HL-60 (cell line): ENCODE measurements around the gene GAB2.

Experiments used
- DNase-seq, 2 experiments: peaks; one replicate each; pipeline ENCODE4 v3.0.0-alpha.2; 2010 to 2020; ENCODE audit warnings: low read depth in 1 of 2, low spot score in 1 of 2
- H3K27ac ChIP-seq: fragments of 250-450 bp; sonication (Bioruptor Pico); replicated peaks from 2 replicates; pipeline ENCODE4 v1.5.1; 2020; ENCODE audit warnings: mild to moderate bottlenecking, moderate library complexity
- H3K27me3 ChIP-seq: fragments of 250-450 bp; sonication (Bioruptor Pico); 2 replicates; pipeline ENCODE4 v1.5.1; 2021; ENCODE audit warnings: mild to moderate bottlenecking, moderate library complexity; ENCODE audit not compliant: insufficient read depth, poor library complexity, severe bottlenecking
- H3K4me3 ChIP-seq: replicated peaks from 2 replicates; pipeline ENCODE4 v1.5.1; 2011; ENCODE audit warnings: mild to moderate bottlenecking, control low read depth, low read length; ENCODE audit not compliant: insufficient read depth
- CTCF ChIP-seq: IDR thresholded peaks from one replicate; pipeline ENCODE4 v1.5.1; 2011; ENCODE audit warnings: low read length, control low read depth, inconsistent platforms; ENCODE audit not compliant: insufficient read depth
- GABPA ChIP-seq: IDR thresholded peaks from 2 replicates; pipeline ENCODE4 v1.6.1; 2012; ENCODE audit warnings: low read depth
- POLR2AphosphoS5 ChIP-seq: IDR thresholded peaks from 2 replicates; pipeline ENCODE4 v1.6.1; 2012; ENCODE audit warnings: low read depth
- REST ChIP-seq: IDR thresholded peaks from 2 replicates; pipeline ENCODE4 v1.6.1; 2012; ENCODE audit warnings: low read depth; ENCODE audit not compliant: insufficient replicate concordance
- SPI1 ChIP-seq: IDR thresholded peaks from 2 replicates; pipeline ENCODE4 v1.6.1; 2012; ENCODE audit warnings: low read depth, mild to moderate bottlenecking, borderline replicate concordance

GAB2 gene

GRCh38 chr11:78210000-78210608, 207.5 kb downstream of the GAB2 start:
- Histone ChIP-seq H3K27me3 (no peaks in the 10 kb centered on the region), H3K4me3 (no peak overlapping the region), H3K27ac (no peak overlapping the region)
- no peak for TF ChIP-seq POLR2AphosphoS5
- no peak for TF ChIP-seq CTCF
- no peak for TF ChIP-seq SPI1
- no peak for TF ChIP-seq GABPA
- no peak for TF ChIP-seq REST
- DNase-seq = no peak

- TF ChIP-seq GABPA (no peak), CTCF (no peak), REST (no peak), POLR2AphosphoS5 (no peak), SPI1 (no peak)
These were observed 208.1 kb downstream of the GAB2 start for GRCh38 chr11:78209478-78209877.

GRCh38 chr11:78208257-78209165, 209.1 kb downstream of the GAB2 start:
- no peak for TF ChIP-seq SPI1
- TF ChIP-seq CTCF = no peak
- no peak for TF ChIP-seq GABPA
- TF ChIP-seq POLR2AphosphoS5 = no peak
- no peak for TF ChIP-seq REST
- DNase-seq = no peak
- Histone ChIP-seq H3K27me3 (no peaks in the 10 kb centered on the region), H3K27ac (no peak overlapping the region), H3K4me3 (no peak overlapping the region)

More at GRCh38 chr11:78209478-78209877, 208.1 kb downstream of the GAB2 start:
- DNase-seq = no peak
- H3K27me3 ChIP-seq = no peaks in the 10 kb centered on the region
- H3K4me3 ChIP-seq = no peak overlapping the region
- no peak overlapping the region for H3K27ac ChIP-seq
